ENCODE measurements around the gene HBS1L.
"Not testable (repeated sequence)": the region's sequence is repeated elsewhere in the genome, so short reads cannot be mapped to it uniquely, and the experiment has no call there.

The HBS1L gene

GRCh38 chr6:135064586-135064985 is 10.0 kb upstream of the HBS1L start:
- Mint-ChIP-seq H3K36me3 (ENCODE audit: low read depth) (peaks cover 2% of the 10 kb centered on the region), H3K4me1 (ENCODE audit: low read depth) (peaks cover 7% of the 10 kb centered on the region), H3K27ac (no peak overlapping the region), H3K4me3 (no peak overlapping the region), H3K9me3 (peaks cover 3% of the 10 kb centered on the region), H3K27me3 (ENCODE audit: low read depth) (no peaks in the 10 kb centered on the region)

GRCh38 chr6:135063926-135064325 is 9.3 kb upstream of the HBS1L start:
- no peak overlapping the region for H3K27ac Mint-ChIP-seq
- peaks cover 3% of the 10 kb centered on the region for H3K27me3 Mint-ChIP-seq (ENCODE audit: low read depth)
- peaks cover 2% of the 10 kb centered on the region for H3K36me3 Mint-ChIP-seq (ENCODE audit: low read depth)
- peaks cover 7% of the 10 kb centered on the region for H3K4me1 Mint-ChIP-seq (ENCODE audit: low read depth)
- H3K9me3 Mint-ChIP-seq: peaks cover 3% of the 10 kb centered on the region
- H3K4me3 Mint-ChIP-seq: no peak overlapping the region

GRCh38 chr6:135062735-135063134 is 8.1 kb upstream of the HBS1L start:
- Mint-ChIP-seq H3K4me3 (no peak overlapping the region), H3K9me3 (peaks cover 3% of the 10 kb centered on the region), H3K27me3 (ENCODE audit: low read depth) (peaks cover 3% of the 10 kb centered on the region), H3K27ac (no peak overlapping the region), H3K36me3 (ENCODE audit: low read depth) (peaks cover 2% of the 10 kb centered on the region), H3K4me1 (ENCODE audit: low read depth) (peaks cover 7% of the 10 kb centered on the region)

GRCh38 chr6:135060076-135060475 is 5.5 kb upstream of the HBS1L start:
- Mint-ChIP-seq H3K4me3 (no peak overlapping the region), H3K4me1 (ENCODE audit: low read depth) (peaks cover 4% of the 10 kb centered on the region), H3K9me3 (no peaks in the 10 kb centered on the region), H3K27ac (no peak overlapping the region), H3K36me3 (ENCODE audit: low read depth) (no peaks in the 10 kb centered on the region), H3K27me3 (ENCODE audit: low read depth) (peaks cover 3% of the 10 kb centered on the region)

GRCh38 chr6:135058299-135058698 is 3.7 kb upstream of the HBS1L start:
- H3K4me3 Mint-ChIP-seq; H3K36me3 Mint-ChIP-seq (ENCODE audit: low read depth); H3K9me3 Mint-ChIP-seq; H3K27me3 Mint-ChIP-seq (ENCODE audit: low read depth); H3K27ac Mint-ChIP-seq: not testable (repeated sequence)
- peaks cover 21% of the 10 kb centered on the region for H3K4me1 Mint-ChIP-seq (ENCODE audit: low read depth)

- peaks cover 13% of the 10 kb centered on the region for H3K36me3 Mint-ChIP-seq (ENCODE audit: low read depth)
- H3K4me3 Mint-ChIP-seq: no peak overlapping the region
- H3K27ac Mint-ChIP-seq: no peak overlapping the region
- H3K27me3 Mint-ChIP-seq (ENCODE audit: low read depth): peaks cover 3% of the 10 kb centered on the region
- H3K9me3 Mint-ChIP-seq: no peaks in the 10 kb centered on the region
- H3K4me1 Mint-ChIP-seq (ENCODE audit: low read depth): peaks cover 34% of the 10 kb centered on the region
Observed at GRCh38 chr6:135056632-135057031, 2.0 kb upstream of the HBS1L start.

GRCh38 chr6:135054226-135054568 is 425 bp downstream of the HBS1L start:
- peak overlapping the region; percentile 98 for H3K4me3 Mint-ChIP-seq
- H3K27ac Mint-ChIP-seq: peak overlapping the region; percentile 98
- H3K9me3 Mint-ChIP-seq: no peaks in the 10 kb centered on the region
- peaks cover 39% of the 10 kb centered on the region for H3K4me1 Mint-ChIP-seq (ENCODE audit: low read depth)
- H3K27me3 Mint-ChIP-seq (ENCODE audit: low read depth): peaks cover under 1% of the 10 kb centered on the region
- H3K36me3 Mint-ChIP-seq (ENCODE audit: low read depth): peaks cover 19% of the 10 kb centered on the region

- Mint-ChIP-seq H3K27ac (peak overlapping the region; percentile 98), H3K9me3 (no peaks in the 10 kb centered on the region), H3K4me3 (peak overlapping the region; percentile 98), H3K27me3 (ENCODE audit: low read depth) (no peaks in the 10 kb centered on the region), H3K36me3 (ENCODE audit: low read depth) (peaks cover 26% of the 10 kb centered on the region), H3K4me1 (ENCODE audit: low read depth) (peaks cover 45% of the 10 kb centered on the region)
Observed at GRCh38 chr6:135053406-135053805, 1.2 kb downstream of the HBS1L start.

- peaks cover 49% of the 10 kb centered on the region for H3K4me1 Mint-ChIP-seq (ENCODE audit: low read depth)
- H3K36me3 Mint-ChIP-seq (ENCODE audit: low read depth): peaks cover 31% of the 10 kb centered on the region
- H3K9me3 Mint-ChIP-seq: no peaks in the 10 kb centered on the region
- peak overlapping the region; percentile 98 for H3K27ac Mint-ChIP-seq
- H3K27me3 Mint-ChIP-seq (ENCODE audit: low read depth): no peaks in the 10 kb centered on the region
- peak overlapping the region; percentile 98 for H3K4me3 Mint-ChIP-seq
Observed at GRCh38 chr6:135052939-135053338, 1.7 kb downstream of the HBS1L start.

- Mint-ChIP-seq H3K4me1 (ENCODE audit: low read depth) (peaks cover 63% of the 10 kb centered on the region), H3K36me3 (ENCODE audit: low read depth) (peaks cover 38% of the 10 kb centered on the region)
Observed at GRCh38 chr6:135048915-135049314, 5.7 kb downstream of the HBS1L start.

GRCh38 chr6:135047336-135047735 is 7.3 kb downstream of the HBS1L start:
- Mint-ChIP-seq H3K9me3 (no peaks in the 10 kb centered on the region), H3K27me3 (ENCODE audit: low read depth) (no peaks in the 10 kb centered on the region), H3K27ac (no peak overlapping the region), H3K36me3 (ENCODE audit: low read depth) (peaks cover 42% of the 10 kb centered on the region), H3K4me3 (peak overlapping the region; percentile 1), H3K4me1 (ENCODE audit: low read depth) (peaks cover 60% of the 10 kb centered on the region)

More at GRCh38 chr6:135048915-135049314, 5.7 kb downstream of the HBS1L start:
- Mint-ChIP-seq H3K27me3 (ENCODE audit: low read depth) (no peaks in the 10 kb centered on the region), H3K9me3 (no peaks in the 10 kb centered on the region), H3K4me3 (no peak overlapping the region), H3K27ac (no peak overlapping the region)

GRCh38 chr6:135046912-135047311 is 7.7 kb downstream of the HBS1L start:
- Mint-ChIP-seq H3K36me3 (ENCODE audit: low read depth) (peaks cover 44% of the 10 kb centered on the region), H3K27ac (no peak overlapping the region), H3K4me3 (no peak overlapping the region)

GRCh38 chr6:135044639-135045038 is 10.0 kb downstream of the HBS1L start:
- Mint-ChIP-seq H3K9me3 (no peaks in the 10 kb centered on the region), H3K36me3 (ENCODE audit: low read depth) (peaks cover 44% of the 10 kb centered on the region), H3K27me3 (ENCODE audit: low read depth) (no peaks in the 10 kb centered on the region), H3K27ac (no peak overlapping the region), H3K4me3 (no peak overlapping the region), H3K4me1 (ENCODE audit: low read depth) (peaks cover 58% of the 10 kb centered on the region)

More at GRCh38 chr6:135046912-135047311, 7.7 kb downstream of the HBS1L start:
- H3K4me1 Mint-ChIP-seq (ENCODE audit: low read depth): peaks cover 59% of the 10 kb centered on the region
- no peaks in the 10 kb centered on the region for H3K9me3 Mint-ChIP-seq
- no peaks in the 10 kb centered on the region for H3K27me3 Mint-ChIP-seq (ENCODE audit: low read depth)

GRCh38 chr6:135043846-135044245 is 10.8 kb downstream of the HBS1L start:
- Mint-ChIP-seq H3K9me3 (no peaks in the 10 kb centered on the region), H3K4me1 (ENCODE audit: low read depth) (peaks cover 56% of the 10 kb centered on the region), H3K27me3 (ENCODE audit: low read depth) (no peaks in the 10 kb centered on the region), H3K36me3 (ENCODE audit: low read depth) (peaks cover 49% of the 10 kb centered on the region), H3K4me3 (no peak overlapping the region), H3K27ac (no peak overlapping the region)

- Mint-ChIP-seq H3K27me3 (ENCODE audit: low read depth) (no peaks in the 10 kb centered on the region), H3K4me1 (ENCODE audit: low read depth) (peaks cover 52% of the 10 kb centered on the region), H3K27ac (no peak overlapping the region), H3K9me3 (no peaks in the 10 kb centered on the region), H3K36me3 (ENCODE audit: low read depth) (peaks cover 45% of the 10 kb centered on the region), H3K4me3 (no peak overlapping the region)
Observed at GRCh38 chr6:135043364-135043763, 11.3 kb downstream of the HBS1L start.

GRCh38 chr6:135038335-135038734 is 16.3 kb downstream of the HBS1L start:
- Mint-ChIP-seq H3K27me3 (ENCODE audit: low read depth) (no peaks in the 10 kb centered on the region), H3K9me3 (no peaks in the 10 kb centered on the region), H3K4me1 (ENCODE audit: low read depth) (peaks cover 24% of the 10 kb centered on the region), H3K27ac (no peak overlapping the region), H3K36me3 (ENCODE audit: low read depth) (peaks cover 54% of the 10 kb centered on the region), H3K4me3 (no peak overlapping the region)
